Keratinocyte (primary cell): Measurements from ENCODE around the gene ZNF451. TPM values are rescaled to one million over a fixed set of nuclear protein-coding genes. Genes with fewer than 3 reads are reported as not detected.

Source experiments
- DNase-seq: peaks from one replicate; pipeline ENCODE4 v3.0.0-alpha.2; 2011; ENCODE audit warnings: low read depth, missing footprints, low spot score
- FAIRE-seq: peaks from 2 replicates; lab custom pipeline; 2011; peaks lifted over from hg19 to GRCh38; lab: Jason Lieb, UNC
- H2AFZ ChIP-seq: 2 replicates; pipeline ENCODE4 v1.6.0; 2012; ENCODE audit warnings: low read length, control low read depth, inconsistent platforms; ENCODE audit not compliant: control insufficient read depth
- H3K27ac ChIP-seq: 2 replicates; pipeline ENCODE4 v1.5.1; 2011; ENCODE audit warnings: low read length; ENCODE audit not compliant: control insufficient read depth, insufficient read depth
- H3K27me3 ChIP-seq: 3 replicates; pipeline ENCODE4 v1.6.0; 2011; ENCODE audit warnings: low read length; ENCODE audit not compliant: control insufficient read depth, insufficient read depth; ENCODE audit errors: extremely low read depth
- H3K36me3 ChIP-seq, 2 experiments: 2 replicates in 1 of 2; 3 replicates in 1 of 2; pipeline ENCODE4 v1.5.1; 2011; ENCODE audit warnings: low read length in 2 of 2, mild to moderate bottlenecking in 1 of 2; ENCODE audit not compliant: control insufficient read depth in 2 of 2, insufficient read depth in 2 of 2; ENCODE audit errors: extremely low read depth in 1 of 2
- H3K4me1 ChIP-seq: 3 replicates; pipeline ENCODE4 v1.5.1; 2011; ENCODE audit warnings: low read length; ENCODE audit not compliant: control insufficient read depth, insufficient read depth; ENCODE audit errors: extremely low read depth
- H3K4me2 ChIP-seq: 3 replicates; pipeline ENCODE4 v1.6.0; 2011; ENCODE audit warnings: low read depth, low read length; ENCODE audit not compliant: control insufficient read depth, insufficient read depth; ENCODE audit errors: extremely low read depth
- H3K4me3 ChIP-seq, 3 experiments: fragments of 200-600 bp in 1 of 3; sonication (generic) in 1 of 3; 2 replicates in 2 of 3; 3 replicates in 1 of 3; pipeline ENCODE4 v1.5.1; 2011 to 2016; ENCODE audit warnings: low read length in 3 of 3, mild to moderate bottlenecking in 3 of 3, control low read depth in 2 of 3, inconsistent platforms in 1 of 3, low read depth in 1 of 3, mixed read lengths in 1 of 3, mixed run types in 1 of 3, moderate library complexity in 1 of 3; ENCODE audit not compliant: control insufficient read depth in 2 of 3, insufficient read depth in 2 of 3; ENCODE audit errors: extremely low read depth in 1 of 3
- H3K79me2 ChIP-seq: 2 replicates; pipeline ENCODE4 v1.6.0; 2012; ENCODE audit warnings: low read length; ENCODE audit not compliant: control insufficient read depth, insufficient read depth
- H3K9ac ChIP-seq: 3 replicates; pipeline ENCODE4 v1.6.0; 2011; ENCODE audit warnings: low read length; ENCODE audit not compliant: control insufficient read depth, insufficient read depth; ENCODE audit errors: extremely low read depth
- H3K9me1 ChIP-seq: 3 replicates; pipeline ENCODE4 v1.6.0; 2011; ENCODE audit warnings: low read length; ENCODE audit not compliant: control insufficient read depth, insufficient read depth; ENCODE audit errors: extremely low read depth
- H3K9me3 ChIP-seq: 2 replicates; pipeline ENCODE4 v1.5.1; 2012; ENCODE audit warnings: low read depth, low read length; ENCODE audit not compliant: control insufficient read depth
- H4K20me1 ChIP-seq: 3 replicates; pipeline ENCODE4 v1.6.0; 2011; ENCODE audit warnings: low read length; ENCODE audit not compliant: control insufficient read depth, insufficient read depth; ENCODE audit errors: extremely low read depth
- CTCF ChIP-seq, 3 experiments: IDR thresholded peaks in 1 of 3; conservative IDR thresholded peaks in 1 of 3; optimal IDR thresholded peaks in 1 of 3; 2 replicates in 2 of 3; 3 replicates in 1 of 3; pipeline versions ENCODE3 to v1.5.1; 2011; ENCODE audit warnings: low read length in 3 of 3, mild to moderate bottlenecking in 3 of 3, moderate library complexity in 2 of 3, control low read depth in 1 of 3, inconsistent platforms in 1 of 3; ENCODE audit not compliant: insufficient read depth in 2 of 3; ENCODE audit errors: extremely low read depth in 1 of 3
- EZH2 ChIP-seq: IDR thresholded peaks from one replicate; pipeline ENCODE4 v1.6.1; 2012; ENCODE audit warnings: inconsistent platforms, mild to moderate bottlenecking, low read length, moderate library complexity
- dilution Hi-C: fragments of 300-500 bp; cut with MboI; formaldehyde crosslinking; loops from one replicate; pipeline ENCODE4 v1.7.0; 2020; ENCODE audit warnings: low sequenced_read_pairs; ENCODE audit not compliant: extremely low pct_ligation_motif_present
- polyA plus RNA-seq, 5 experiments: library from polyadenylated mRNA; depleted of rRNA in 3 of 5; stranded (reverse) in 3 of 5; stranded (forward) in 1 of 5; unstranded in 1 of 5; fragments of >200 nt; gene quantifications; 1 replicate in 1 of 5; 2 replicates in 3 of 5; 3 replicates in 1 of 5; pipeline versions ENCODE4 v1.2.1 to v1.2.3, GENCODE V29; 2011 to 2012; ENCODE audit warnings: missing spikeins in 2 of 5, low read depth in 1 of 5, low replicate concordance in 1 of 5

Gene ZNF451
- polyA plus RNA-seq, 1 donor (not counting 4 experiments of a cell fraction or from before 2014, with no cell fraction given), result 32.1 TPM

- Histone ChIP-seq H3K4me1 (peaks cover 10% of the 10 kb centered on the region), H3K27ac (no peak overlapping the region), H4K20me1 (no peaks in the 10 kb centered on the region), H3K36me3 (peaks cover 2 to 8% of the 10 kb centered on the region in 2 experiments), H2AFZ (no peak overlapping the region), H3K9ac (no peak overlapping the region), H3K9me1 (no peaks in the 10 kb centered on the region), H3K9me3 (no peaks in the 10 kb centered on the region), H3K79me2 (peaks cover 32% of the 10 kb centered on the region), H3K27me3 (no peaks in the 10 kb centered on the region), H3K4me2 (peak overlapping the region; percentile 4), H3K4me3 (no peak overlapping the region)
- DNase-seq, result no peak
- dilution Hi-C loops, result no loop called here
- no peak for FAIRE-seq
- no peak for TF ChIP-seq EZH2
- no peak for TF ChIP-seq CTCF (optimal IDR thresholded peaks at IDR 0.05 in 1 of 3, IDR thresholded peaks at IDR 0.05 in 1 of 3, conservative IDR thresholded peaks at IDR 0.05 in 1 of 3; ENCODE audit: extremely low read depth in 1 of 3, insufficient read depth in 2 of 3, low read length in 3 of 3)
These were observed 41.4 kb upstream of the ZNF451 start for GRCh38 chr6:57048577-57048976.

GRCh38 chr6:57063847-57064246 is 26.1 kb upstream of the ZNF451 start:
- peaks cover 5 to 10% of the 10 kb centered on the region in 2 experiments for H3K36me3 ChIP-seq
- dilution Hi-C loops, result no loop called here

More at GRCh38 chr6:57063847-57064246, 26.1 kb upstream of the ZNF451 start:
- no peak overlapping the region for H2AFZ ChIP-seq
- H3K9ac ChIP-seq, result no peak overlapping the region
- FAIRE-seq (no peak), DNase-seq (no peak)
- no peak overlapping the region for H3K27ac ChIP-seq
- no peaks in the 10 kb centered on the region for H4K20me1 ChIP-seq
- H3K4me2 ChIP-seq, result no peak overlapping the region
- H3K9me3 ChIP-seq, result no peaks in the 10 kb centered on the region
- no peaks in the 10 kb centered on the region for H3K9me1 ChIP-seq
- TF ChIP-seq CTCF (optimal IDR thresholded peaks at IDR 0.05 in 1 of 3, IDR thresholded peaks at IDR 0.05 in 1 of 3, conservative IDR thresholded peaks at IDR 0.05 in 1 of 3; ENCODE audit: extremely low read depth in 1 of 3, insufficient read depth in 2 of 3, low read length in 3 of 3) (no peak), EZH2 (no peak)
- no peaks in the 10 kb centered on the region for H3K27me3 ChIP-seq
- H3K4me1 ChIP-seq, result no peaks in the 10 kb centered on the region
- no peak overlapping the region for H3K4me3 ChIP-seq
- no peaks in the 10 kb centered on the region for H3K79me2 ChIP-seq
